ENCODE data around the gene RBM12. TPM values are rescaled to one million over a fixed set of nuclear protein-coding genes. Genes with fewer than 3 reads are reported as not detected.

Gene RBM12
- total RNA-seq, 1 experiment from 2014 or later, result 125 TPM

DNA sequence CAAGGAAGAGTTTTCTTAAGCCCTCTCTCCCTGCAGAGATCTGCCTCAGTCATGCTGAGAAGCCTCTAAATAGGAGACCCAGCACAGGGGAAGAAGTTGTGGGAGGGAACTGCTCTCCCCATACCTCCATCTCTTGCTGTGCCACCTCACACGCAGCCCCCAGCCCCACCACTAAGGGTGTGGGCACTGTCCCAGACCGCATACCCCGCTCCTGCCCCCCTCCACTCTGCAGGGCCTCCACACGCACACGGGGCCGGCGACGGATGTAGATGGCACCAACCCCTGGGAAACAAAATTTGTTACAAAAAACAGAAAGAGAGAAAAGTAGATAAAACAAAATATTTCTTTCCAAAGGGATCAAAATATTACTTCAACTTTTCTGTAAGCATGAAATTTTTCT is 10.2 kb upstream of the RBM12 start:
- Mint-ChIP-seq H3K36me3 (peaks cover 17% of the 10 kb centered on the region), H3K27ac (no peak overlapping the region), H3K4me3 (no peak overlapping the region), H3K9me3 (no peaks in the 10 kb centered on the region), H3K27me3 (ENCODE audit: low read depth) (no peaks in the 10 kb centered on the region), H3K4me1 (no peaks in the 10 kb centered on the region)
- CTCF ChIA-PET, result no interaction called here
- ATAC-seq (no peak), DNase-seq (ENCODE audit: low spot score) (no peak)
- TF ChIP-seq, protein P1, sequence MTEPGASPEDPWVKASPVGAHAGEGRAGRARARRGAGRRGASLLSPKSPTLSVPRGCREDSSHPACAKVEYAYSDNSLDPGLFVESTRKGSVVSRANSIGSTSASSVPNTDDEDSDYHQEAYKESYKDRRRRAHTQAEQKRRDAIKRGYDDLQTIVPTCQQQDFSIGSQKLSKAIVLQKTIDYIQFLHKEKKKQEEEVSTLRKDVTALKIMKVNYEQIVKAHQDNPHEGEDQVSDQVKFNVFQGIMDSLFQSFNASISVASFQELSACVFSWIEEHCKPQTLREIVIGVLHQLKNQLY (CRISPR knock-in tag; IDR thresholded peaks at IDR 0.05), result no peak
- no peak for TF ChIP-seq ZNF396 (CRISPR knock-in tag; IDR thresholded peaks at IDR 0.05; ENCODE audit: borderline replicate concordance)
- TF ChIP-seq EMX1 (CRISPR knock-in tag; IDR thresholded peaks at IDR 0.05), result no peak
- POLR2A ChIA-PET, result no interaction called here

DNA sequence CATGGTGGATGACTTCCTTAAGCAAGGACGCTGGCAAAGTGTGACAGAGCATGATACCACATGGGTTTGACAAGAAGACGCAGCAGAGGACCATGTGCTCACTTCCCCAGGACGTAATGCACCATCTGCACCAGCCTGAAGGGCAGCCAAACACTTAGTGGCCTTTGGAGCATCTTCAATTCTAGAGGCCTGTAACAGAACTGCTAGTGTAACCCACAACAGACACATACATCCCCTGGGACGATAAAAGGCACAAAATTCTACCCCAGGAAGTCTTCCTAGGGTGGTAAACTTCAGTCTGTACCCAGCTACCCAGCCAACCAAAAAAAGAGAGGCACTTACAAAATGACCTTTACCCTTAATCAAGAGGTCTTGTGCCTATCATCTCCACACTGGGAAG is 9.2 kb upstream of the RBM12 start:
- no peak for TF ChIP-seq ZNF671 (CRISPR knock-in tag; IDR thresholded peaks at IDR 0.05)
- TF ChIP-seq TCF7 (CRISPR knock-in tag; IDR thresholded peaks at IDR 0.05; ENCODE audit: low read depth), result no peak
- TF ChIP-seq, protein P2, sequence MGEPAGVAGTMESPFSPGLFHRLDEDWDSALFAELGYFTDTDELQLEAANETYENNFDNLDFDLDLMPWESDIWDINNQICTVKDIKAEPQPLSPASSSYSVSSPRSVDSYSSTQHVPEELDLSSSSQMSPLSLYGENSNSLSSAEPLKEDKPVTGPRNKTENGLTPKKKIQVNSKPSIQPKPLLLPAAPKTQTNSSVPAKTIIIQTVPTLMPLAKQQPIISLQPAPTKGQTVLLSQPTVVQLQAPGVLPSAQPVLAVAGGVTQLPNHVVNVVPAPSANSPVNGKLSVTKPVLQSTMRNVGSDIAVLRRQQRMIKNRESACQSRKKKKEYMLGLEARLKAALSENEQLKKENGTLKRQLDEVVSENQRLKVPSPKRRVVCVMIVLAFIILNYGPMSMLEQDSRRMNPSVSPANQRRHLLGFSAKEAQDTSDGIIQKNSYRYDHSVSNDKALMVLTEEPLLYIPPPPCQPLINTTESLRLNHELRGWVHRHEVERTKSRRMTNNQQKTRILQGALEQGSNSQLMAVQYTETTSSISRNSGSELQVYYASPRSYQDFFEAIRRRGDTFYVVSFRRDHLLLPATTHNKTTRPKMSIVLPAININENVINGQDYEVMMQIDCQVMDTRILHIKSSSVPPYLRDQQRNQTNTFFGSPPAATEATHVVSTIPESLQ (CRISPR knock-in tag; IDR thresholded peaks at IDR 0.05), result no peak
- TF ChIP-seq, protein P3, sequence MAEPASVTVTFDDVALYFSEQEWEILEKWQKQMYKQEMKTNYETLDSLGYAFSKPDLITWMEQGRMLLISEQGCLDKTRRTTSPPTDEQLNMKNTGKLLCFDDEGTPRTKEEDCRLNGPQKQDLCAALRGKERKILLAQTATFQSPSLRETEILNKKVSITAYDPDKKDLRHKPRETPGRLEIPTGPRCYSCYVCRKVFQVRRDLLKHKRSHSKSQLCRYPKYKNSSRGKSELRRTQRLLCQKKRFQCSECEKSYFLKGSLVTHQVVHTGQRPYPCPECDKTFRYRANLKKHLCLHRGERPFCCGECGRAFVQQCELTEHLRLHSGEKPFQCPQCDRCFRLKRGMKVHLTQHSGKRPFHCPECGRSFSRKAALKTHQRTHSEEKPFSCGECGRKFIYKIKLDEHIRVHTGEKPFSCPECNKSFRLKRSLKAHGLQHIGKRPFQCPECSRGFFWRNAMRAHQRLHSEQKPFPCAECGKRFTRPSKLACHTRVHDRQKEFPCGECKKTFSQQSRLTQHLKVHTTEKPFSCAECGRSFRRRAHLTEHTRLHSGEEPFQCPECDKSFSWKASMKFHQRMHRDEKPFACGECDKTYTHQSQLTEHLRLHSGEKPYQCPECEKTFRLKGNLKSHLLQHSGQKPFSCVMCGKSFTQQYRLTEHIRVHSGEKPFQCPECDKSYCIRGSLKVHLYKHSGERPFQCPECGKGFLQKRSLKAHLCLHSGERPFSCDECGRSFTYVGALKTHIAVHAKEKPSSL (CRISPR knock-in tag; conservative IDR thresholded peaks at IDR 0.05), result no peak
- TF ChIP-seq ETV6 (CRISPR knock-in tag; IDR thresholded peaks at IDR 0.05), result no peak
- TF ChIP-seq, protein P4, sequence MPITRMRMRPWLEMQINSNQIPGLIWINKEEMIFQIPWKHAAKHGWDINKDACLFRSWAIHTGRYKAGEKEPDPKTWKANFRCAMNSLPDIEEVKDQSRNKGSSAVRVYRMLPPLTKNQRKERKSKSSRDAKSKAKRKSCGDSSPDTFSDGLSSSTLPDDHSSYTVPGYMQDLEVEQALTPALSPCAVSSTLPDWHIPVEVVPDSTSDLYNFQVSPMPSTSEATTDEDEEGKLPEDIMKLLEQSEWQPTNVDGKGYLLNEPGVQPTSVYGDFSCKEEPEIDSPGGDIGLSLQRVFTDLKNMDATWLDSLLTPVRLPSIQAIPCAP (CRISPR knock-in tag; IDR thresholded peaks at IDR 0.05), result no peak
- TF ChIP-seq, protein P5, sequence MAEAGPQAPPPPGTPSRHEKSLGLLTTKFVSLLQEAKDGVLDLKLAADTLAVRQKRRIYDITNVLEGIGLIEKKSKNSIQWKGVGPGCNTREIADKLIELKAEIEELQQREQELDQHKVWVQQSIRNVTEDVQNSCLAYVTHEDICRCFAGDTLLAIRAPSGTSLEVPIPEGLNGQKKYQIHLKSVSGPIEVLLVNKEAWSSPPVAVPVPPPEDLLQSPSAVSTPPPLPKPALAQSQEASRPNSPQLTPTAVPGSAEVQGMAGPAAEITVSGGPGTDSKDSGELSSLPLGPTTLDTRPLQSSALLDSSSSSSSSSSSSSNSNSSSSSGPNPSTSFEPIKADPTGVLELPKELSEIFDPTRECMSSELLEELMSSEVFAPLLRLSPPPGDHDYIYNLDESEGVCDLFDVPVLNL (CRISPR knock-in tag; IDR thresholded peaks at IDR 0.05; ENCODE audit: borderline replicate concordance, low read depth), result no peak
- TF ChIP-seq, protein P6, sequence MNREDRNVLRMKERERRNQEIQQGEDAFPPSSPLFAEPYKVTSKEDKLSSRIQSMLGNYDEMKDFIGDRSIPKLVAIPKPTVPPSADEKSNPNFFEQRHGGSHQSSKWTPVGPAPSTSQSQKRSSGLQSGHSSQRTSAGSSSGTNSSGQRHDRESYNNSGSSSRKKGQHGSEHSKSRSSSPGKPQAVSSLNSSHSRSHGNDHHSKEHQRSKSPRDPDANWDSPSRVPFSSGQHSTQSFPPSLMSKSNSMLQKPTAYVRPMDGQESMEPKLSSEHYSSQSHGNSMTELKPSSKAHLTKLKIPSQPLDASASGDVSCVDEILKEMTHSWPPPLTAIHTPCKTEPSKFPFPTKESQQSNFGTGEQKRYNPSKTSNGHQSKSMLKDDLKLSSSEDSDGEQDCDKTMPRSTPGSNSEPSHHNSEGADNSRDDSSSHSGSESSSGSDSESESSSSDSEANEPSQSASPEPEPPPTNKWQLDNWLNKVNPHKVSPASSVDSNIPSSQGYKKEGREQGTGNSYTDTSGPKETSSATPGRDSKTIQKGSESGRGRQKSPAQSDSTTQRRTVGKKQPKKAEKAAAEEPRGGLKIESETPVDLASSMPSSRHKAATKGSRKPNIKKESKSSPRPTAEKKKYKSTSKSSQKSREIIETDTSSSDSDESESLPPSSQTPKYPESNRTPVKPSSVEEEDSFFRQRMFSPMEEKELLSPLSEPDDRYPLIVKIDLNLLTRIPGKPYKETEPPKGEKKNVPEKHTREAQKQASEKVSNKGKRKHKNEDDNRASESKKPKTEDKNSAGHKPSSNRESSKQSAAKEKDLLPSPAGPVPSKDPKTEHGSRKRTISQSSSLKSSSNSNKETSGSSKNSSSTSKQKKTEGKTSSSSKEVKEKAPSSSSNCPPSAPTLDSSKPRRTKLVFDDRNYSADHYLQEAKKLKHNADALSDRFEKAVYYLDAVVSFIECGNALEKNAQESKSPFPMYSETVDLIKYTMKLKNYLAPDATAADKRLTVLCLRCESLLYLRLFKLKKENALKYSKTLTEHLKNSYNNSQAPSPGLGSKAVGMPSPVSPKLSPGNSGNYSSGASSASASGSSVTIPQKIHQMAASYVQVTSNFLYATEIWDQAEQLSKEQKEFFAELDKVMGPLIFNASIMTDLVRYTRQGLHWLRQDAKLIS (CRISPR knock-in tag; IDR thresholded peaks at IDR 0.05; ENCODE audit: borderline replicate concordance), result no peak
- no peak for TF ChIP-seq IRF2 (CRISPR knock-in tag; IDR thresholded peaks at IDR 0.05; ENCODE audit: borderline replicate concordance, low read depth)
- no peak for TF ChIP-seq RELA (CRISPR knock-in tag; IDR thresholded peaks at IDR 0.05; ENCODE audit: borderline replicate concordance)
- no peak for TF ChIP-seq GABPB1 (CRISPR knock-in tag; IDR thresholded peaks at IDR 0.05)
- TF ChIP-seq, protein P7, sequence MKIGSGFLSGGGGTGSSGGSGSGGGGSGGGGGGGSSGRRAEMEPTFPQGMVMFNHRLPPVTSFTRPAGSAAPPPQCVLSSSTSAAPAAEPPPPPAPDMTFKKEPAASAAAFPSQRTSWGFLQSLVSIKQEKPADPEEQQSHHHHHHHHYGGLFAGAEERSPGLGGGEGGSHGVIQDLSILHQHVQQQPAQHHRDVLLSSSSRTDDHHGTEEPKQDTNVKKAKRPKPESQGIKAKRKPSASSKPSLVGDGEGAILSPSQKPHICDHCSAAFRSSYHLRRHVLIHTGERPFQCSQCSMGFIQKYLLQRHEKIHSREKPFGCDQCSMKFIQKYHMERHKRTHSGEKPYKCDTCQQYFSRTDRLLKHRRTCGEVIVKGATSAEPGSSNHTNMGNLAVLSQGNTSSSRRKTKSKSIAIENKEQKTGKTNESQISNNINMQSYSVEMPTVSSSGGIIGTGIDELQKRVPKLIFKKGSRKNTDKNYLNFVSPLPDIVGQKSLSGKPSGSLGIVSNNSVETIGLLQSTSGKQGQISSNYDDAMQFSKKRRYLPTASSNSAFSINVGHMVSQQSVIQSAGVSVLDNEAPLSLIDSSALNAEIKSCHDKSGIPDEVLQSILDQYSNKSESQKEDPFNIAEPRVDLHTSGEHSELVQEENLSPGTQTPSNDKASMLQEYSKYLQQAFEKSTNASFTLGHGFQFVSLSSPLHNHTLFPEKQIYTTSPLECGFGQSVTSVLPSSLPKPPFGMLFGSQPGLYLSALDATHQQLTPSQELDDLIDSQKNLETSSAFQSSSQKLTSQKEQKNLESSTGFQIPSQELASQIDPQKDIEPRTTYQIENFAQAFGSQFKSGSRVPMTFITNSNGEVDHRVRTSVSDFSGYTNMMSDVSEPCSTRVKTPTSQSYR (CRISPR knock-in tag; IDR thresholded peaks at IDR 0.05), result no peak
- TF ChIP-seq, protein P8, sequence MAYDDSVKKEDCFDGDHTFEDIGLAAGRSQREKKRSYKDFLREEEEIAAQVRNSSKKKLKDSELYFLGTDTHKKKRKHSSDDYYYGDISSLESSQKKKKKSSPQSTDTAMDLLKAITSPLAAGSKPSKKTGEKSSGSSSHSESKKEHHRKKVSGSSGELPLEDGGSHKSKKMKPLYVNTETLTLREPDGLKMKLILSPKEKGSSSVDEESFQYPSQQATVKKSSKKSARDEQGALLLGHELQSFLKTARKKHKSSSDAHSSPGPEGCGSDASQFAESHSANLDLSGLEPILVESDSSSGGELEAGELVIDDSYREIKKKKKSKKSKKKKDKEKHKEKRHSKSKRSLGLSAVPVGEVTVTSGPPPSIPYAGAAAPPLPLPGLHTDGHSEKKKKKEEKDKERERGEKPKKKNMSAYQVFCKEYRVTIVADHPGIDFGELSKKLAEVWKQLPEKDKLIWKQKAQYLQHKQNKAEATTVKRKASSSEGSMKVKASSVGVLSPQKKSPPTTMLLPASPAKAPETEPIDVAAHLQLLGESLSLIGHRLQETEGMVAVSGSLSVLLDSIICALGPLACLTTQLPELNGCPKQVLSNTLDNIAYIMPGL (CRISPR knock-in tag; IDR thresholded peaks at IDR 0.05), result no peak
- TF ChIP-seq NR3C1 (CRISPR knock-in tag; conservative IDR thresholded peaks at IDR 0.05; ENCODE audit: low read depth), result no peak
- TF ChIP-seq MXD4 (CRISPR knock-in tag; IDR thresholded peaks at IDR 0.05; ENCODE audit: borderline replicate concordance), result no peak
- no peak for TF ChIP-seq FOXK1 (CRISPR knock-in tag; IDR thresholded peaks at IDR 0.05)
- no peaks in the 10 kb centered on the region for H3K4me1 Mint-ChIP-seq
- H3K4me3 Mint-ChIP-seq, result no peak overlapping the region
- ATAC-seq (no peak), DNase-seq (ENCODE audit: low spot score) (no peak)
- H3K27ac Mint-ChIP-seq, result no peak overlapping the region
- H3K27me3 Mint-ChIP-seq (ENCODE audit: low read depth), result no peaks in the 10 kb centered on the region
- POLR2A ChIA-PET, result no interaction called here
- H3K36me3 Mint-ChIP-seq, result peaks cover 24% of the 10 kb centered on the region
- CTCF ChIA-PET, result no interaction called here
- no peaks in the 10 kb centered on the region for H3K9me3 Mint-ChIP-seq
